GM12873 (cell line): ENCODE results near the gene ZFP57.

Experiments used
- TF ChIP-seq, protein P1 (sequence below): IDR thresholded peaks from 2 replicates; pipeline ENCODE4 v1.5.1; 2012; ENCODE audit warnings: low read depth, mild to moderate bottlenecking, moderate library complexity, low read length, control low read depth; ENCODE audit not compliant: insufficient read depth; ENCODE audit errors: missing control alignments

The ZFP57 gene

DNA sequence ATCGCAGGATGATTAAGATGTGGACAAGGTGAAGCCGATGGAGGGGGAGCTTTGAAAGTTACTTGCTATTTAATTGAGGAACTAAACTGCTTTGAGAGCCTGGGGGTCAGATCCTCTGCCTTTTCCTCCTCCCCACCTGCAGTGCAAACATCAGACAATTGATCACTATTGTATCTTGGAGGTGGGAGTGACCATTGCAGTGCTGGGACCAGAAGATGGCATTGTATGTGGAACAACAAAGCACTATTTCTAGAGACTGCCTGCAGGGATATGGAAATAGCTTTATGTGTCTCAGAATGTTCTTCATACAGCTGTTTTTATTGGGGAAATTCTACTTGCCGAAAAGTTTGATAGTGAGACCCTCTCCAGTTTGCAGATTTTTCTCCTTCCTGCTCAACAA is 19.9 kb downstream of the ZFP57 start:
- TF ChIP-seq, protein P1, sequence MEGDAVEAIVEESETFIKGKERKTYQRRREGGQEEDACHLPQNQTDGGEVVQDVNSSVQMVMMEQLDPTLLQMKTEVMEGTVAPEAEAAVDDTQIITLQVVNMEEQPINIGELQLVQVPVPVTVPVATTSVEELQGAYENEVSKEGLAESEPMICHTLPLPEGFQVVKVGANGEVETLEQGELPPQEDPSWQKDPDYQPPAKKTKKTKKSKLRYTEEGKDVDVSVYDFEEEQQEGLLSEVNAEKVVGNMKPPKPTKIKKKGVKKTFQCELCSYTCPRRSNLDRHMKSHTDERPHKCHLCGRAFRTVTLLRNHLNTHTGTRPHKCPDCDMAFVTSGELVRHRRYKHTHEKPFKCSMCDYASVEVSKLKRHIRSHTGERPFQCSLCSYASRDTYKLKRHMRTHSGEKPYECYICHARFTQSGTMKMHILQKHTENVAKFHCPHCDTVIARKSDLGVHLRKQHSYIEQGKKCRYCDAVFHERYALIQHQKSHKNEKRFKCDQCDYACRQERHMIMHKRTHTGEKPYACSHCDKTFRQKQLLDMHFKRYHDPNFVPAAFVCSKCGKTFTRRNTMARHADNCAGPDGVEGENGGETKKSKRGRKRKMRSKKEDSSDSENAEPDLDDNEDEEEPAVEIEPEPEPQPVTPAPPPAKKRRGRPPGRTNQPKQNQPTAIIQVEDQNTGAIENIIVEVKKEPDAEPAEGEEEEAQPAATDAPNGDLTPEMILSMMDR: no peak

DNA sequence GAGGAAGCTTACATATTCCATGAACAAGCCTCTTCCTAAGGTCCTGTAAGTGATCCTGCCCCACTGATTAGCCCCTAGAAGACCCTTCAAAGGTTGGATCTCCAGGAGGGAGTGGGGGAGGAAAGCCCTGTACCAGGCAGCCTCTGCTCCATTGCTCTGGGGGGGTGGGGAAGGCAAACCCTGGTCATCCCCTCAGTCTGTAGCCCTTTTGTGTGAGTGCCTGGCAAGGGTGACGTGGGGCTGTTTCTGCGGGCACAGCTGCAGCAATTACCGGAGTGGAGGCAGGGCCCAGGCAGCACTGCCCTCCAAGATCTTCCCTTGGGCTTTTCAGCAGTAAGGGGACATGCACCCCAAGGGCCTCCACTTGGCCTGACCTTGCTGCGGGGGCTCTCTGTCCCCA is 24.2 kb downstream of the ZFP57 start, which contains the start of gene MOG:
TSS of gene MOG (plus strand) at position 295 of the 400 bp plus-strand sequence. CDS start 118 bp downstream, outside the sequence.
- TF ChIP-seq, protein P1: no peak

DNA sequence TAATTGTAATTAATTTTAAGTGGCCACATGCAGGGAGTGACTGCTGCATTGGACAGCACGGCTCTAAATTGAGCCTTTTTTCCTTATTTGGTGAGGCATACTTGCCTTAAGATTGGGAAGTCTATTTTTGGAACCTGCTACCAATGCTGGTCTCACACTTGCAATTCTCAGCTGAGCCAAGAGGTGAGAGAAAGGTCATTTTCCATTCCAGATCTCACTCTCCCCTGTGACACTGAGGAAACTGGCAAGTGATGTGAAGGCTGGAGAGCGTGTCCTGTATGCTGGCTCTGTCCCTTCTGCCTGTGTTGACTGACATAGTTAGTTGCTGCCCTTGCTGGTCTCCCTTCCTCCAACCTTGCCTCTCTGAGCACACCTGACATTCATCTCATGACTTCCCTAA is 24.8 kb downstream of the ZFP57 start:
- TF ChIP-seq, protein P1: no peak

DNA sequence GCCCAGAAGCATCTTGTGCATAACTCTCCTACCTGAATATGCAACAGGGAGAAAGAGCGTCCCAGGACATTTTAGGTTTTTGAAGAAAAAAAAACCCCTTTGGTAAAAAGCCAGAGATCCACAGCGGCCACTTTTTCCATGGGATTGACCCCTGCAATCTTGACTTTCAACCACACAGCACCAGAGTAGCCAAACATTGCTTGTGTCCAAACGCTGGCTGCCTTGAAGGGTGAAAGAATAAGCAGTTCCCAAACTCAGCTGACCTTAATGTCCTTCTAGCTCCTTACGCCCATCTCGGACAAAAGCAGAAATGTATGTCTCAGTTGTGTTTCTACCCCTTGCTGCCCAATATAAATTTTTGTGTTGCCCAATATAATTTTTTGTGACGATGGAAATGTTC is 25.3 kb downstream of the ZFP57 start:
- TF ChIP-seq, protein P1: no peak

DNA sequence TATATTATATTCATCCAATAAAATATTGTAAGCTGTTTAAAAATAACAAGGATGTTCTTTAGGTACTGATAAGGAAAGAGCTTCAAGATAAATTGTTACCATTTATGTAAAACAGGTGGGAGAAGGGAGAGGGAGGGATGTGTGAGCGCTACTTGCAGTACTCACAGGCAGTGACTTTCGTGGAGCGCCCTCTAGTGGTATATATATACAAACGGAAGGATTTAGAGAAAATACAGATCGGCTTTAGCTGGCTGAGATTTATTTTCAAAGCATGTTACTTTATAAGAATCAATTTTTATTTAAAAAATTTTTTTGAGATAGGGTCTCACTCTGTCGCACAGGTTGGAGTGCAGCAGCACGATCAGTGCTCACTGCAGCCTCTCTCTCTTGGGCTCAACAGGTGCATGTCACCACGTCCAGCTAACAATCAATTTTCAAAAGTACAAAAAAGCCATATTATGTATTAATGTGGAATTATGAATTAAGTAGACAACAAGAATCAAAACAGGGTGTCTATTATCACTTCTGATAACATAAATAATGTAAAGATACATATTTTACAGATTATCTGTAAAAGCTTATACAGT is 27.4 kb downstream of the ZFP57 start:
- TF ChIP-seq, protein P1: peak; percentile 68

DNA sequence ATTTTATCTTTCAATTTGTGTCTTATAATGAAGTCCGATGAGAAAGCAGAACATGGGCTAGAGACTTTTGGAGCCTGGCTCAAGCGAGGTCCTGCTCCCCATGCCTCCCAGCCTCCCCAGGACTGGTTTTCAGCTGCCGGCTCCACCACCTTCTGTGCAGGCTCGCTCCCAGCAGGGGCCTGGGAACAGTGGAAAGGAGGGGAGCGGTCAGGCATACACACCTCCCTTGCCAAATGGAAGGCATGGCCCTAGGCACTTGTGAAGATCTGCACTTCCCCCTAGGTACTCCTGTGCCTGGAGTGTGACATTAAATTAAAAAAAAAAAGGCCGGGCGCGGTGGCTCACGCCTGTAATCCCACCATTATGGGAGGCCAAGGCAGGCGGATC is 28.8 kb downstream of the ZFP57 start:
- TF ChIP-seq, protein P1: no peak

DNA sequence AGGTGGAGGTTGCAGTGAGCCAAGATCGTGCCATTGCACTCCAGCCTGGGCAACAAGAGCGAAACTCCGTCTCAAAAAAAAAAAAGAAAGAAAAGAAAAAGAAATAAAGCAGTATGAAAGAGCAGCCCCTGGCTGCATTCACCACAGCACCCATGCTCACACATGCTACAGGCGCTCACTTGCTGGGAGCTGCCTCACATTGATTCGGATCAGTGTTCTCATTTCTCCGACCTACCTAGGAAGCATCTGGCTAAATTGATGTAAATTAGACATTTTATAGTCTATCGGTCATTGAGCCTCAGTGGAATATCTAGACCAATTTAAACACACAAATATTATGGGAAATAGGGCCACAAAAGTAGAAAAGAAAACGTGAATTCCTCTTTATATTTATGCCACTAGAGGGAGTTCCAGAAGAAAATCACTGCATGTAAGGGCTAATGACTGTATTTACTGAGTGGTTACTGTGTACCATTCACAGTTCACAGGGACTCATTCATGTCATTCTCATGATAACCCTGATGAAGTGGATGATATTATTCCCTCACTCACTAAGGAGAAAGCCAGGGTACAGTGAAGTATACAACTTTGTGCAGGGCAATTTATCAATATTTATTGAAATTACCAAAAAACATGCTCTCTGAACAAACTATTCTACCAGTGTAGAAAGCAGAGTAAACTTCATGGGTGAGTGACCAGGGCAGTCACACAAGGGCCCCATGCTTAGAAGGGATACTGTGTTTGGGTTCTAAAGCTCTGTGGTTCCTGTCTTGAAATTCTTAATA is 29.3 kb downstream of the ZFP57 start:
- TF ChIP-seq, protein P1: peak; percentile 61
